ENCODE measurements around the gene DTX2.
"Not testable (repeated sequence)": the region's sequence is repeated elsewhere in the genome, so short reads cannot be mapped to it uniquely, and the experiment has no call there.

GRCh38 chr7:76445577-76446008 lies 15.9 kb upstream of the DTX2 start:
- not testable (repeated sequence) for TF ChIP-seq CTCF (conservative IDR thresholded peaks at IDR 0.05; ENCODE audit: low read length); EZH2phosphoT487 (IDR thresholded peaks at IDR 0.05; ENCODE audit: borderline replicate concordance, low read depth, low read length)

Measured in OCI-LY7 (cell line).